Transverse colon (tissue), 4 donors: ENCODE measurements around the gene MANF.

Source experiments
- CTCF ChIP-seq, 5 experiments: fragments of 200-600 bp in 3 of 5; fragments of 450-650 bp in 2 of 5; sonication (generic) in 3 of 5; IDR thresholded peaks; 1 replicate in 2 of 5; 2 replicates in 3 of 5; pipeline ENCODE4 v1.5.1; 2016 to 2017; ENCODE audit warnings: antibody characterized with exemption in 5 of 5, inconsistent platforms in 3 of 5, mild to moderate bottlenecking in 2 of 5, moderate library complexity in 1 of 5
- POLR2A ChIP-seq: fragments of 450-650 bp; IDR thresholded peaks from one replicate; pipeline ENCODE4 v1.6.1; 2016; ENCODE audit warnings: antibody characterized with exemption, mild to moderate bottlenecking, moderate library complexity
- POLR2AphosphoS5 ChIP-seq, 3 donors: sonication (generic); formaldehyde crosslinking; IDR thresholded peaks; one replicate each; pipeline ENCODE4 v1.6.1; 2016; ENCODE audit warnings: antibody characterized with exemption in 3 of 3

- TF ChIP-seq CTCF (IDR thresholded peaks at IDR 0.05) (no peak), POLR2AphosphoS5 (IDR thresholded peaks at IDR 0.05) (no peak), POLR2A (no peak)
These were observed 48.8 kb upstream of the MANF start for GRCh38 chr3:51336261-51336660.
